ENCODE measurements around the gene LEF1.

GRCh38 chr4:108033348-108033747, 135.4 kb downstream of the LEF1 start:
- TF ChIP-seq POLR2A (IDR thresholded peaks at IDR 0.05; ENCODE audit: low read depth, low read length) (no peak), POLR2AphosphoS5 (IDR thresholded peaks at IDR 0.05; ENCODE audit: insufficient read depth, low read depth, low read length) (no peak), EZH2 (IDR thresholded peaks at IDR 0.05; ENCODE audit: borderline replicate concordance, low read depth, low read length, severe bottlenecking) (no peak), JUN (IDR thresholded peaks at IDR 0.05; ENCODE audit: borderline replicate concordance, insufficient read depth, insufficient read length, low read depth) (no peak), MAX (IDR thresholded peaks at IDR 0.05; ENCODE audit: insufficient read depth, insufficient read length) (no peak), FOS (IDR thresholded peaks at IDR 0.05; ENCODE audit: borderline replicate concordance, insufficient read depth, low read length) (no peak), GATA2 (IDR thresholded peaks at IDR 0.05; ENCODE audit: insufficient read depth, insufficient read length, low read depth, low read length) (no peak), MYC (IDR thresholded peaks at IDR 0.05; ENCODE audit: low read depth, low read length) (no peak)
- TF ChIP-seq, protein P1, sequence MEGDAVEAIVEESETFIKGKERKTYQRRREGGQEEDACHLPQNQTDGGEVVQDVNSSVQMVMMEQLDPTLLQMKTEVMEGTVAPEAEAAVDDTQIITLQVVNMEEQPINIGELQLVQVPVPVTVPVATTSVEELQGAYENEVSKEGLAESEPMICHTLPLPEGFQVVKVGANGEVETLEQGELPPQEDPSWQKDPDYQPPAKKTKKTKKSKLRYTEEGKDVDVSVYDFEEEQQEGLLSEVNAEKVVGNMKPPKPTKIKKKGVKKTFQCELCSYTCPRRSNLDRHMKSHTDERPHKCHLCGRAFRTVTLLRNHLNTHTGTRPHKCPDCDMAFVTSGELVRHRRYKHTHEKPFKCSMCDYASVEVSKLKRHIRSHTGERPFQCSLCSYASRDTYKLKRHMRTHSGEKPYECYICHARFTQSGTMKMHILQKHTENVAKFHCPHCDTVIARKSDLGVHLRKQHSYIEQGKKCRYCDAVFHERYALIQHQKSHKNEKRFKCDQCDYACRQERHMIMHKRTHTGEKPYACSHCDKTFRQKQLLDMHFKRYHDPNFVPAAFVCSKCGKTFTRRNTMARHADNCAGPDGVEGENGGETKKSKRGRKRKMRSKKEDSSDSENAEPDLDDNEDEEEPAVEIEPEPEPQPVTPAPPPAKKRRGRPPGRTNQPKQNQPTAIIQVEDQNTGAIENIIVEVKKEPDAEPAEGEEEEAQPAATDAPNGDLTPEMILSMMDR (IDR thresholded peaks at IDR 0.05; ENCODE audit: extremely low read depth in 1 of 2, insufficient read depth in 1 of 2, low read depth in 1 of 2, low read length in 2 of 2): no peak

Data from endothelial cell of umbilical vein (primary cell).